ENCODE data around the gene HMGA1. TPM values are rescaled to one million over a fixed set of nuclear protein-coding genes. Genes with fewer than 3 reads are reported as not detected.

Gene HMGA1
- total and polyA plus RNA-seq, 2 of the 13 experiments (the other 11 are each of a cell fraction or from before 2014, with no cell fraction given): 117 to 145 TPM

GRCh38 chr6:34189806-34190503 is 46.7 kb upstream of the HMGA1 start:
- FAIRE-seq (peak; percentile 70), DNase-seq (ENCODE audit: low spot score) (peak; percentile 41), ATAC-seq (peak; percentile 84)
- Histone ChIP-seq H3K9ac (ENCODE audit: insufficient read depth, low read depth, low read length) (no peak overlapping the region), H3K4me1 (ENCODE audit: insufficient read depth, low read length) (peaks cover 8% of the 10 kb centered on the region; the same call in 1 of the 2 replicates), H3K36me3 (replicated peaks in 1 of 2; ENCODE audit: control insufficient read depth in 1 of 2, insufficient read depth in 2 of 2, low read length in 2 of 2) (no peaks in the 10 kb centered on the region), H3K27me3 (ENCODE audit: control insufficient read depth in 1 of 2, insufficient read depth in 2 of 2, low read length in 2 of 2) (peaks cover 0 to 11% of the 10 kb centered on the region in 2 experiments; a peak in 3 of 5 replicates), H3K79me2 (ENCODE audit: insufficient read depth, low read length) (no peaks in the 10 kb centered on the region), H3K9me3 (ENCODE audit: low read length) (no peaks in the 10 kb centered on the region), H3K4me3 (replicated peaks in 1 of 3; ENCODE audit: insufficient read depth in 1 of 3, low read depth in 2 of 3, low read length in 3 of 3) (no peak overlapping the region), H2AFZ (ENCODE audit: low read length) (no peak overlapping the region), H3K27ac (ENCODE audit: extremely low read length, insufficient read depth, low read length) (no peak overlapping the region), H4K20me1 (ENCODE audit: insufficient read depth, low read length) (no peaks in the 10 kb centered on the region; the same call in 1 of the 2 replicates), H3K4me2 (ENCODE audit: low read depth, low read length) (no peak overlapping the region)
- intact Hi-C loops (cut with micrococcal nuclease; ENCODE audit: unreplicated experiment): no loop called here
- no peak for TF ChIP-seq ATRX (CRISPR knock-in tag; IDR thresholded peaks at IDR 0.05; ENCODE audit: borderline replicate concordance)
- 0 out of 2 replicates have a peak, but pooled peaks have one; percentile 10 for TF ChIP-seq FOSL2 (CRISPR knock-in tag; IDR thresholded peaks at IDR 0.05)
- no peak for TF ChIP-seq MAFK (conservative IDR thresholded peaks at IDR 0.05 in 1 of 2, IDR thresholded peaks at IDR 0.05 in 1 of 2; ENCODE audit: low read length in 2 of 2)
- TF ChIP-seq HNF4A (CRISPR knock-in tag; IDR thresholded peaks at IDR 0.05): 0 out of 2 replicates have a peak, but pooled peaks have one; percentile 11
- TF ChIP-seq KDM6A (CRISPR knock-in tag; IDR thresholded peaks at IDR 0.05; ENCODE audit: low read depth): no peak
- TF ChIP-seq MEF2D (CRISPR knock-in tag; IDR thresholded peaks at IDR 0.05): 0 out of 2 replicates have a peak, but pooled peaks have one; percentile 30
- 0 out of 2 replicates have a peak, but pooled peaks have one; percentile 46 for TF ChIP-seq EED (CRISPR knock-in tag; IDR thresholded peaks at IDR 0.05)
- TF ChIP-seq CTCF (CRISPR knock-in tag; IDR thresholded peaks at IDR 0.05): peak; percentile 61
- no peak for TF ChIP-seq NR1H2 (CRISPR knock-in tag; IDR thresholded peaks at IDR 0.05; ENCODE audit: borderline replicate concordance, low read depth)
- 0 out of 2 replicates have a peak, but pooled peaks have one; percentile 23 for TF ChIP-seq IRF2 (CRISPR knock-in tag; IDR thresholded peaks at IDR 0.05)
- TF ChIP-seq ZNF460 (CRISPR knock-in tag; IDR thresholded peaks at IDR 0.05; ENCODE audit: borderline replicate concordance): no peak
- TF ChIP-seq KDM2A (CRISPR knock-in tag; IDR thresholded peaks at IDR 0.05; ENCODE audit: borderline replicate concordance, low read depth): 0 out of 2 replicates have a peak, but pooled peaks have one; percentile 25
- 0 out of 4 replicates have a peak, but pooled peaks have one; percentile 24 to 33 for TF ChIP-seq HMGXB4 (CRISPR knock-in tag; IDR thresholded peaks at IDR 0.05; ENCODE audit: borderline replicate concordance in 1 of 2, low read depth in 1 of 2)
- no peak for TF ChIP-seq NR2F2 (IDR thresholded peaks at IDR 0.05; ENCODE audit: borderline replicate concordance, low read depth)
- TF ChIP-seq TGIF2 (CRISPR knock-in tag; IDR thresholded peaks at IDR 0.05): no peak
- POLR2A ChIA-PET: no interaction called here
- 35% methylated on average over 12 of the region's 12 CpGs for WGBS (ENCODE audit: low lambda C conversion rate)
- in situ Hi-C loops (cut with HindIII; ENCODE audit: extremely low pct_ligation_motif_present, low pct_unique_long_range_greater_than_20kb): no loop called here
- no TSS peak for BruUV-seq (replicated peaks)
- CTCF ChIA-PET (ENCODE audit: low intra/inter-chr PET ratio, low total read pairs): no interaction called here

Measured in HepG2 (cell line).